ENCODE data around the gene GPR37.

Gene GPR37

GRCh38 chr7:124724079-124724478 lies 41.5 kb downstream of the GPR37 start:
- DNase-seq, result no peak

GRCh38 chr7:124723012-124723411 lies 42.6 kb downstream of the GPR37 start:
- DNase-seq, result peak; percentile 59

GRCh38 chr7:124722292-124722691 lies 43.3 kb downstream of the GPR37 start:
- peak; percentile 9 for DNase-seq

GRCh38 chr7:124720195-124720594 lies 45.4 kb downstream of the GPR37 start:
- no peak for DNase-seq

- DNase-seq, result no peak
Measured at GRCh38 chr7:124718032-124718766, 47.4 kb downstream of the GPR37 start.

GRCh38 chr7:124716894-124717293 lies 48.7 kb downstream of the GPR37 start:
- DNase-seq, result no peak

- no peak for DNase-seq
Measured at GRCh38 chr7:124713086-124713485, 52.5 kb downstream of the GPR37 start.

GRCh38 chr7:124712017-124712416 lies 53.6 kb downstream of the GPR37 start:
- no peak for DNase-seq

- DNase-seq, result no peak
Measured at GRCh38 chr7:124702385-124702784, 63.2 kb downstream of the GPR37 start.

- DNase-seq, result no peak
Measured at GRCh38 chr7:124701955-124702354, 63.6 kb downstream of the GPR37 start.

GRCh38 chr7:124700655-124701054 lies 64.9 kb downstream of the GPR37 start:
- no peak for DNase-seq

GRCh38 chr7:124698964-124699363 lies 66.6 kb downstream of the GPR37 start:
- DNase-seq, result no peak

GRCh38 chr7:124697746-124698145 lies 67.8 kb downstream of the GPR37 start:
- no peak for DNase-seq

All from fibroblast of upper back skin (primary cell).